ENCODE data around the gene HSBP1L1. TPM values are rescaled to one million over a fixed set of nuclear protein-coding genes. Genes with fewer than 3 reads are reported as not detected.

HSBP1L1 gene
- total RNA-seq, 2 experiments from 2014 or later = 42.6 to 42.7 TPM

DNA sequence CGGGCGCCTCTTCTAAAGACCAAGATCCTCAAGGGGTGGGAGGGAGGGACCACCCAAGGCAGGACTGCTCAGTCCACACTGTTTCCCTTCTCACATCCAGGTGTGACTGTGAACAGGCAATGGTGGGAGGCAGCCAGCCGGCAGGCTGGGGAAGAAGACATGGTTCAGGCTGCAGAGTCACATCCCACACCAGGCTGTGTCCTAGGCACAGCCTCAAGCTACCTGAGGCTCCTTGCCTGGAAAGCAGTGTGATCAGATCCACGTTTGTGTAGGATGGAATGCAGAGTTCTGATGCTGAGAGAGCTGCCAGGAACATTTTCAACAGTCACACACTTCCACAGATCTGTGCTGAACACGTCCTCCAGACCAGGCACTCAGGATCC is 29.4 kb upstream of the HSBP1L1 start:
- no peak for DNase-seq

DNA sequence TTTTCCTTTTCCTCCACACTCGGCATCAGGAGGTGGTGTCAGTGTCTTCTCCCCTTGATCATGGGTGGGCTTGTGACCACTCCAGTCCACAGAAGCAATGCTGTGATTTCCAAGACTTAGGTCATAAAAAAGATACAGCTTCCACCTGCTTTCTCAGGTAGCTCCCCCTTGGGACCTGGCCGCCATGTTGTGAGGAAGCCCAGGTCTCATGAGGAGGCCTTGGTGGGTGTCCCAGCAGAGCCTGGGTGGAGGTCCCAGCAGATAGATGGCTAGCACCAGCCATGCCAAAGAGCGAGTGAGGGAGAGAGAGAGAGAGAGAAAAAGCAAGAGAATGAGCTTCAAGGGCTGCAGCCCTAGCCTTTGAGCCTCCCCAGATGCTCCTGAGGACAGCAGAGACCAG is 28.9 kb upstream of the HSBP1L1 start:
- ATAC-seq (ENCODE audit: poor library complexity) = no peak
- Mint-ChIP-seq H3K36me3 (ENCODE audit: low read depth) (peaks cover 99% of the 10 kb centered on the region), H3K27ac (no peak overlapping the region), H3K9me3 (peaks cover 18% of the 10 kb centered on the region), H3K4me1 (ENCODE audit: low read depth) (peaks cover 13% of the 10 kb centered on the region), H3K4me3 (no peak overlapping the region), H3K27me3 (no peaks in the 10 kb centered on the region)
- no peak overlapping the region for H3K4me3 ChIP-seq (ENCODE audit: low read length)
- CTCF ChIA-PET = no interaction called here
- intact Hi-C loops (cut with DNase I, micrococcal nuclease) = no loop called here
- H3K4me1 ChIP-seq (ENCODE audit: insufficient read depth, low read length) = no peaks in the 10 kb centered on the region
- H3K27ac ChIP-seq (ENCODE audit: low read depth in 1 of 2, low read length in 2 of 2) = no peak overlapping the region
- H3K9me3 ChIP-seq (ENCODE audit: control insufficient read depth in 1 of 2, insufficient read depth in 1 of 2, low read length in 2 of 2) = peaks cover 23 to 56% of the 10 kb centered on the region in 2 experiments
- TF ChIP-seq, protein P1, sequence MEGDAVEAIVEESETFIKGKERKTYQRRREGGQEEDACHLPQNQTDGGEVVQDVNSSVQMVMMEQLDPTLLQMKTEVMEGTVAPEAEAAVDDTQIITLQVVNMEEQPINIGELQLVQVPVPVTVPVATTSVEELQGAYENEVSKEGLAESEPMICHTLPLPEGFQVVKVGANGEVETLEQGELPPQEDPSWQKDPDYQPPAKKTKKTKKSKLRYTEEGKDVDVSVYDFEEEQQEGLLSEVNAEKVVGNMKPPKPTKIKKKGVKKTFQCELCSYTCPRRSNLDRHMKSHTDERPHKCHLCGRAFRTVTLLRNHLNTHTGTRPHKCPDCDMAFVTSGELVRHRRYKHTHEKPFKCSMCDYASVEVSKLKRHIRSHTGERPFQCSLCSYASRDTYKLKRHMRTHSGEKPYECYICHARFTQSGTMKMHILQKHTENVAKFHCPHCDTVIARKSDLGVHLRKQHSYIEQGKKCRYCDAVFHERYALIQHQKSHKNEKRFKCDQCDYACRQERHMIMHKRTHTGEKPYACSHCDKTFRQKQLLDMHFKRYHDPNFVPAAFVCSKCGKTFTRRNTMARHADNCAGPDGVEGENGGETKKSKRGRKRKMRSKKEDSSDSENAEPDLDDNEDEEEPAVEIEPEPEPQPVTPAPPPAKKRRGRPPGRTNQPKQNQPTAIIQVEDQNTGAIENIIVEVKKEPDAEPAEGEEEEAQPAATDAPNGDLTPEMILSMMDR (IDR thresholded peaks at IDR 0.05) = no peak
- H3K36me3 ChIP-seq (ENCODE audit: insufficient read depth, low read length) = peaks cover 27% of the 10 kb centered on the region
- DNase-seq = no peak
- H3K27me3 ChIP-seq (ENCODE audit: control insufficient read depth in 1 of 2, insufficient read depth in 2 of 2, low read length in 2 of 2) = no peaks in the 10 kb centered on the region
- POLR2A ChIA-PET = no interaction called here

More for the DNA sequence above, 29.4 kb upstream of the HSBP1L1 start:
- Mint-ChIP-seq H3K27me3 (no peaks in the 10 kb centered on the region), H3K9me3 (peaks cover 19% of the 10 kb centered on the region), H3K4me1 (ENCODE audit: low read depth) (peaks cover 13% of the 10 kb centered on the region), H3K36me3 (ENCODE audit: low read depth) (peaks cover 99% of the 10 kb centered on the region), H3K27ac (no peak overlapping the region), H3K4me3 (no peak overlapping the region)
- H3K4me3 ChIP-seq (ENCODE audit: low read length) = no peak overlapping the region
- ChIA-PET CTCF (no interaction called here), POLR2A (no interaction called here)
- no peaks in the 10 kb centered on the region for H3K4me1 ChIP-seq (ENCODE audit: insufficient read depth, low read length)
- peaks cover 27 to 53% of the 10 kb centered on the region in 2 experiments for H3K9me3 ChIP-seq (ENCODE audit: control insufficient read depth in 1 of 2, insufficient read depth in 1 of 2, low read length in 2 of 2)
- no peak overlapping the region for H3K27ac ChIP-seq (ENCODE audit: low read depth in 1 of 2, low read length in 2 of 2)
- intact Hi-C loops (cut with DNase I, micrococcal nuclease) = no loop called here
- ATAC-seq (ENCODE audit: poor library complexity) = no peak
- peaks cover 27% of the 10 kb centered on the region for H3K36me3 ChIP-seq (ENCODE audit: insufficient read depth, low read length)
- TF ChIP-seq, protein P1 (IDR thresholded peaks at IDR 0.05) = no peak
- no peaks in the 10 kb centered on the region for H3K27me3 ChIP-seq (ENCODE audit: control insufficient read depth in 1 of 2, insufficient read depth in 2 of 2, low read length in 2 of 2)

GRCh38 chr18:79935925-79936324 is 28.5 kb upstream of the HSBP1L1 start:
- TF ChIP-seq, protein P1 (IDR thresholded peaks at IDR 0.05) = no peak
- Histone ChIP-seq H3K27ac (ENCODE audit: low read depth in 1 of 2, low read length in 2 of 2) (no peak overlapping the region), H3K9me3 (ENCODE audit: control insufficient read depth in 1 of 2, insufficient read depth in 1 of 2, low read length in 2 of 2) (peaks cover 20 to 56% of the 10 kb centered on the region in 2 experiments), H3K4me1 (ENCODE audit: insufficient read depth, low read length) (no peaks in the 10 kb centered on the region), H3K36me3 (ENCODE audit: insufficient read depth, low read length) (peaks cover 31% of the 10 kb centered on the region), H3K4me3 (ENCODE audit: low read length) (no peak overlapping the region), H3K27me3 (ENCODE audit: control insufficient read depth in 1 of 2, insufficient read depth in 2 of 2, low read length in 2 of 2) (no peaks in the 10 kb centered on the region)
- ChIA-PET POLR2A (no interaction called here), CTCF (no interaction called here)
- intact Hi-C loops (cut with DNase I, micrococcal nuclease) = no loop called here
- peaks cover 96% of the 10 kb centered on the region for H3K36me3 Mint-ChIP-seq (ENCODE audit: low read depth)
- no peak for ATAC-seq (ENCODE audit: poor library complexity)
- no peak overlapping the region for H3K27ac Mint-ChIP-seq
- peaks cover 18% of the 10 kb centered on the region for H3K9me3 Mint-ChIP-seq
- peaks cover 13% of the 10 kb centered on the region for H3K4me1 Mint-ChIP-seq (ENCODE audit: low read depth)
- H3K27me3 Mint-ChIP-seq = no peaks in the 10 kb centered on the region
- no peak for DNase-seq
- H3K4me3 Mint-ChIP-seq = no peak overlapping the region
